ENCODE measurements around the gene PPM1L.

PPM1L gene

GRCh38 chr3:160851629-160852210 is 95.7 kb downstream of the PPM1L start:
- DNase-seq (ENCODE audit: low read depth in 2 of 2), result no peak

- DNase-seq (ENCODE audit: low read depth in 2 of 2), result no peak
Measured at GRCh38 chr3:160852856-160853255, 96.8 kb downstream of the PPM1L start.

GRCh38 chr3:160856450-160856849 is 100.4 kb downstream of the PPM1L start:
- DNase-seq (ENCODE audit: low read depth in 2 of 2), result no peak

GRCh38 chr3:160857476-160858119 is 101.6 kb downstream of the PPM1L start:
- no peak for DNase-seq (ENCODE audit: low read depth in 2 of 2)

GRCh38 chr3:160860346-160860745 is 104.3 kb downstream of the PPM1L start:
- DNase-seq (ENCODE audit: low read depth in 2 of 2), result no peak

GRCh38 chr3:160869825-160870224 is 113.8 kb downstream of the PPM1L start:
- no peak for DNase-seq (ENCODE audit: low read depth in 2 of 2)

GRCh38 chr3:160870327-160870726 is 114.3 kb downstream of the PPM1L start:
- no peak for DNase-seq (ENCODE audit: low read depth in 2 of 2)

- no peak for DNase-seq (ENCODE audit: low read depth in 2 of 2)
Measured at GRCh38 chr3:160874736-160875135, 118.7 kb downstream of the PPM1L start.

GRCh38 chr3:160876643-160877042 is 120.6 kb downstream of the PPM1L start:
- DNase-seq (ENCODE audit: low read depth in 2 of 2), result no peak

- DNase-seq (ENCODE audit: low read depth in 2 of 2), result no peak
Measured at GRCh38 chr3:160879859-160880258, 123.8 kb downstream of the PPM1L start.

- no peak for DNase-seq (ENCODE audit: low read depth in 2 of 2)
Measured at GRCh38 chr3:160883373-160883772, 127.3 kb downstream of the PPM1L start.

GRCh38 chr3:160885791-160886286 is 129.8 kb downstream of the PPM1L start:
- no peak for DNase-seq (ENCODE audit: low read depth in 2 of 2)

GRCh38 chr3:160886421-160886820 is 130.4 kb downstream of the PPM1L start:
- no peak for DNase-seq (ENCODE audit: low read depth in 2 of 2)

GRCh38 chr3:160893207-160893606 is 137.2 kb downstream of the PPM1L start:
- no peak for DNase-seq (ENCODE audit: low read depth in 2 of 2)

GRCh38 chr3:160904691-160905090 is 148.7 kb downstream of the PPM1L start:
- no peak for DNase-seq (ENCODE audit: low read depth in 2 of 2)

- DNase-seq (ENCODE audit: low read depth in 2 of 2), result no peak
Measured at GRCh38 chr3:160906646-160907045, 150.6 kb downstream of the PPM1L start.

- DNase-seq (ENCODE audit: low read depth in 2 of 2), result no peak
Measured at GRCh38 chr3:160909917-160910316, 153.9 kb downstream of the PPM1L start.

- no peak for DNase-seq (ENCODE audit: low read depth in 2 of 2)
Measured at GRCh38 chr3:160911411-160911810, 155.4 kb downstream of the PPM1L start.

- no peak for DNase-seq (ENCODE audit: low read depth in 2 of 2)
Measured at GRCh38 chr3:160916472-160916871, 160.4 kb downstream of the PPM1L start.

- DNase-seq (ENCODE audit: low read depth in 2 of 2), result no peak
Measured at GRCh38 chr3:160919942-160920341, 163.9 kb downstream of the PPM1L start.

- DNase-seq (ENCODE audit: low read depth in 2 of 2), result no peak
Measured at GRCh38 chr3:160921020-160921635, 165.1 kb downstream of the PPM1L start.

- DNase-seq (ENCODE audit: low read depth in 2 of 2), result no peak
Measured at GRCh38 chr3:160924776-160925175, 168.7 kb downstream of the PPM1L start.

- DNase-seq (ENCODE audit: low read depth in 2 of 2), result no peak
Measured at GRCh38 chr3:160927620-160928019, 171.6 kb downstream of the PPM1L start.

Data from activated CD8-positive, alpha-beta memory T cell treated with anti-CD3 and anti-CD28 coated beads for 4 hours (primary cell).